ENCODE data around the gene ZP3. TPM values are rescaled to one million over a fixed set of nuclear protein-coding genes. Genes with fewer than 3 reads are reported as not detected.

The ZP3 gene
- total and polyA plus RNA-seq, 2 of the 8 experiments (the other 6 are each of a cell fraction or from before 2014, with no cell fraction given) = 1.5 to 2.4 TPM

DNA sequence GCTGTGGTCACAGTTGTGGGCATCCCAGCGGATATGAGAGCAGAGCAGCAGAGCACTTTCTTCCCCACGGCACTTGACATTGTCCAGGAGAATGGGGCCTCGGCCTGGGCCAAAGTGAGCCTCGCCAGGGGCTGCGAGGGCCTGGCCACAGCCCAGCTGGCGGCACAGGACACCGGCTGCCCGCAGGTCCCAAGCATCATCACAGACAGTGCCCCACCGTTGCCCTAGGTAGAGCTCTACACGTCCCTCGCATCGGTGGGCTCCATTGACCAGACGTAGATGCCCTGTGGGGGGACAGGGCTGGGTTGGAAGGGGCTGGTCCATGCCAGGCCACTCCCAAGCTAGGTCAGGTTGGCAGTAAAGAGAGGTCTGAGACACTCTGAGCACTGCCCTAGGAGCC, 34.7 kb upstream of the ZP3 start (continued):
- TF ChIP-seq, protein P1, sequence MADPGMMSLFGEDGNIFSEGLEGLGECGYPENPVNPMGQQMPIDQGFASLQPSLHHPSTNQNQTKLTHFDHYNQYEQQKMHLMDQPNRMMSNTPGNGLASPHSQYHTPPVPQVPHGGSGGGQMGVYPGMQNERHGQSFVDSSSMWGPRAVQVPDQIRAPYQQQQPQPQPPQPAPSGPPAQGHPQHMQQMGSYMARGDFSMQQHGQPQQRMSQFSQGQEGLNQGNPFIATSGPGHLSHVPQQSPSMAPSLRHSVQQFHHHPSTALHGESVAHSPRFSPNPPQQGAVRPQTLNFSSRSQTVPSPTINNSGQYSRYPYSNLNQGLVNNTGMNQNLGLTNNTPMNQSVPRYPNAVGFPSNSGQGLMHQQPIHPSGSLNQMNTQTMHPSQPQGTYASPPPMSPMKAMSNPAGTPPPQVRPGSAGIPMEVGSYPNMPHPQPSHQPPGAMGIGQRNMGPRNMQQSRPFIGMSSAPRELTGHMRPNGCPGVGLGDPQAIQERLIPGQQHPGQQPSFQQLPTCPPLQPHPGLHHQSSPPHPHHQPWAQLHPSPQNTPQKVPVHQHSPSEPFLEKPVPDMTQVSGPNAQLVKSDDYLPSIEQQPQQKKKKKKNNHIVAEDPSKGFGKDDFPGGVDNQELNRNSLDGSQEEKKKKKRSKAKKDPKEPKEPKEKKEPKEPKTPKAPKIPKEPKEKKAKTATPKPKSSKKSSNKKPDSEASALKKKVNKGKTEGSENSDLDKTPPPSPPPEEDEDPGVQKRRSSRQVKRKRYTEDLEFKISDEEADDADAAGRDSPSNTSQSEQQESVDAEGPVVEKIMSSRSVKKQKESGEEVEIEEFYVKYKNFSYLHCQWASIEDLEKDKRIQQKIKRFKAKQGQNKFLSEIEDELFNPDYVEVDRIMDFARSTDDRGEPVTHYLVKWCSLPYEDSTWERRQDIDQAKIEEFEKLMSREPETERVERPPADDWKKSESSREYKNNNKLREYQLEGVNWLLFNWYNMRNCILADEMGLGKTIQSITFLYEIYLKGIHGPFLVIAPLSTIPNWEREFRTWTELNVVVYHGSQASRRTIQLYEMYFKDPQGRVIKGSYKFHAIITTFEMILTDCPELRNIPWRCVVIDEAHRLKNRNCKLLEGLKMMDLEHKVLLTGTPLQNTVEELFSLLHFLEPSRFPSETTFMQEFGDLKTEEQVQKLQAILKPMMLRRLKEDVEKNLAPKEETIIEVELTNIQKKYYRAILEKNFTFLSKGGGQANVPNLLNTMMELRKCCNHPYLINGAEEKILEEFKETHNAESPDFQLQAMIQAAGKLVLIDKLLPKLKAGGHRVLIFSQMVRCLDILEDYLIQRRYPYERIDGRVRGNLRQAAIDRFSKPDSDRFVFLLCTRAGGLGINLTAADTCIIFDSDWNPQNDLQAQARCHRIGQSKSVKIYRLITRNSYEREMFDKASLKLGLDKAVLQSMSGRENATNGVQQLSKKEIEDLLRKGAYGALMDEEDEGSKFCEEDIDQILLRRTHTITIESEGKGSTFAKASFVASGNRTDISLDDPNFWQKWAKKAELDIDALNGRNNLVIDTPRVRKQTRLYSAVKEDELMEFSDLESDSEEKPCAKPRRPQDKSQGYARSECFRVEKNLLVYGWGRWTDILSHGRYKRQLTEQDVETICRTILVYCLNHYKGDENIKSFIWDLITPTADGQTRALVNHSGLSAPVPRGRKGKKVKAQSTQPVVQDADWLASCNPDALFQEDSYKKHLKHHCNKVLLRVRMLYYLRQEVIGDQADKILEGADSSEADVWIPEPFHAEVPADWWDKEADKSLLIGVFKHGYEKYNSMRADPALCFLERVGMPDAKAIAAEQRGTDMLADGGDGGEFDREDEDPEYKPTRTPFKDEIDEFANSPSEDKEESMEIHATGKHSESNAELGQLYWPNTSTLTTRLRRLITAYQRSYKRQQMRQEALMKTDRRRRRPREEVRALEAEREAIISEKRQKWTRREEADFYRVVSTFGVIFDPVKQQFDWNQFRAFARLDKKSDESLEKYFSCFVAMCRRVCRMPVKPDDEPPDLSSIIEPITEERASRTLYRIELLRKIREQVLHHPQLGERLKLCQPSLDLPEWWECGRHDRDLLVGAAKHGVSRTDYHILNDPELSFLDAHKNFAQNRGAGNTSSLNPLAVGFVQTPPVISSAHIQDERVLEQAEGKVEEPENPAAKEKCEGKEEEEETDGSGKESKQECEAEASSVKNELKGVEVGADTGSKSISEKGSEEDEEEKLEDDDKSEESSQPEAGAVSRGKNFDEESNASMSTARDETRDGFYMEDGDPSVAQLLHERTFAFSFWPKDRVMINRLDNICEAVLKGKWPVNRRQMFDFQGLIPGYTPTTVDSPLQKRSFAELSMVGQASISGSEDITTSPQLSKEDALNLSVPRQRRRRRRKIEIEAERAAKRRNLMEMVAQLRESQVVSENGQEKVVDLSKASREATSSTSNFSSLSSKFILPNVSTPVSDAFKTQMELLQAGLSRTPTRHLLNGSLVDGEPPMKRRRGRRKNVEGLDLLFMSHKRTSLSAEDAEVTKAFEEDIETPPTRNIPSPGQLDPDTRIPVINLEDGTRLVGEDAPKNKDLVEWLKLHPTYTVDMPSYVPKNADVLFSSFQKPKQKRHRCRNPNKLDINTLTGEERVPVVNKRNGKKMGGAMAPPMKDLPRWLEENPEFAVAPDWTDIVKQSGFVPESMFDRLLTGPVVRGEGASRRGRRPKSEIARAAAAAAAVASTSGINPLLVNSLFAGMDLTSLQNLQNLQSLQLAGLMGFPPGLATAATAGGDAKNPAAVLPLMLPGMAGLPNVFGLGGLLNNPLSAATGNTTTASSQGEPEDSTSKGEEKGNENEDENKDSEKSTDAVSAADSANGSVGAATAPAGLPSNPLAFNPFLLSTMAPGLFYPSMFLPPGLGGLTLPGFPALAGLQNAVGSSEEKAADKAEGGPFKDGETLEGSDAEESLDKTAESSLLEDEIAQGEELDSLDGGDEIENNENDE (IDR thresholded peaks at IDR 0.05; ENCODE audit: insufficient replicate concordance, low read length) = no peak
- TF ChIP-seq KDM5A (IDR thresholded peaks at IDR 0.05; ENCODE audit: low read length) (no peak), SAP30 (IDR thresholded peaks at IDR 0.05; ENCODE audit: insufficient read depth, insufficient replicate concordance, low read length) (no peak), HDAC2 (IDR thresholded peaks at IDR 0.05; ENCODE audit: borderline replicate concordance in 1 of 2, low read depth in 2 of 2, low read length in 2 of 2) (no peak), SP2 (IDR thresholded peaks at IDR 0.05; ENCODE audit: low read length) (no peak), POLR2AphosphoS5 (IDR thresholded peaks at IDR 0.05; ENCODE audit: low read depth, low read length) (no peak), CBX5 (IDR thresholded peaks at IDR 0.05; ENCODE audit: low read depth, low read length) (no peak), JUND (IDR thresholded peaks at IDR 0.05; ENCODE audit: low read length) (no peak)
